Kidney (tissue), 14 donors: ENCODE measurements around the gene SLC48A1. TPM values are rescaled to one million over a fixed set of nuclear protein-coding genes. Genes with fewer than 3 reads are reported as not detected.

Experiments used
- DNase-seq, 5 donors: peaks; one replicate each; pipeline ENCODE4 v3.0.0-alpha.2; 2013 to 2020
- FAIRE-seq: peaks from 2 replicates; lab custom pipeline; 2012; peaks lifted over from hg19 to GRCh38; lab: Jason Lieb, UNC
- H3K27ac ChIP-seq, 2 donors: one replicate each; pipeline ENCODE4 v1.7.0; 2013; ENCODE audit warnings: low read depth in 2 of 2, low read length in 2 of 2, inconsistent platforms in 1 of 2
- H3K27me3 ChIP-seq: one replicate; pipeline ENCODE4 v1.7.1; 2013; ENCODE audit warnings: low read length, inconsistent platforms; ENCODE audit not compliant: control insufficient read depth, insufficient read depth
- H3K36me3 ChIP-seq, 3 donors: one replicate each; pipeline versions ENCODE4 v1.7.0 to v1.7.1; 2013; ENCODE audit warnings: low read length in 3 of 3, control low read depth in 1 of 3, inconsistent platforms in 1 of 3; ENCODE audit not compliant: insufficient read depth in 3 of 3, control insufficient read depth in 2 of 3
- H3K4me1 ChIP-seq, 3 donors: one replicate each; pipeline versions ENCODE4 v1.7.0 to v1.7.1; 2013; ENCODE audit warnings: low read length in 3 of 3, inconsistent platforms in 1 of 3, low read depth in 1 of 3; ENCODE audit not compliant: control insufficient read depth in 2 of 3, insufficient read depth in 2 of 3
- H3K4me3 ChIP-seq, 3 donors: one replicate each; pipeline versions ENCODE4 v1.7.0 to v1.8.1; 2013; ENCODE audit warnings: low read length in 3 of 3, control low read depth in 1 of 3, inconsistent platforms in 1 of 3
- H3K9ac ChIP-seq, 3 donors: one replicate each; pipeline versions ENCODE4 v1.7.0 to v1.7.1; 2013; ENCODE audit warnings: low read length in 3 of 3, control low read depth in 1 of 3, inconsistent platforms in 1 of 3
- H3K9me3 ChIP-seq, 3 donors: one replicate each; pipeline versions ENCODE4 v1.7.0 to v1.7.1; 2013; ENCODE audit warnings: low read length in 3 of 3, control low read depth in 1 of 3, inconsistent platforms in 1 of 3; ENCODE audit not compliant: control insufficient read depth in 2 of 3, insufficient read depth in 1 of 3
- CTCF ChIP-seq: IDR thresholded peaks from 3 replicates; pipeline ENCODE4 v1.5.1; 2012; ENCODE audit warnings: mild to moderate bottlenecking, moderate library complexity, borderline replicate concordance; ENCODE audit not compliant: insufficient read depth; ENCODE audit errors: extremely low read depth
- intact Hi-C: fragments of 100-400 bp; cut with DNase I; formaldehyde crosslinking; loops from one replicate; pipeline ENCODE4 v1.11.1; 2022
- polyA plus RNA-seq: library from polyadenylated mRNA; stranded (reverse); fragments of 350-450 nt; fragmentation: Illumina TruSeq; extraction: RNeasy Lipid Tissue Mini Kit (QIAGEN cat#74804); gene quantifications from one replicate; pipeline ENCODE4 v1.2.3, GENCODE V29; 2014; ENCODE audit warnings: low read depth, low replicate concordance; ENCODE audit not compliant: insufficient read depth
- total RNA-seq: library from RNA; stranded (reverse); fragmentation: NEBNext Ultra II Directional; extraction: Animal tissue kit (Norgen Biotek cat#: 25700); gene quantifications from one replicate; pipeline ENCODE4 v1.2.1, GENCODE V29; 2021
- donor health status: control.
- donor health status: control.
- donor health status: control.
- donor health status: control.
- donor health status: control.
- donor health status: DM: yes; HTN: yes; CAD: no.
- donor health status: Normal renal cell carcinoma (clear cell type).

The SLC48A1 gene
- total and polyA plus RNA-seq, 2 donors from 2014 or later: 56.9 to 69.9 TPM

- Histone ChIP-seq H3K27me3 (no peaks in the 10 kb centered on the region), H3K4me1 (peaks cover 4 to 31% (median 14%) of the 10 kb centered on the region in 3 donors), H3K4me3 (no peak overlapping the region), H3K27ac (no peak overlapping the region), H3K9me3 (no peaks in the 10 kb centered on the region), H3K9ac (no peak overlapping the region), H3K36me3 (peaks cover 0 to 3% (median 0%) of the 10 kb centered on the region in 3 donors)
- intact Hi-C loops: no loop called here
- no peak for DNase-seq
- no peak for FAIRE-seq
- no peak for TF ChIP-seq CTCF
Measured at GRCh38 chr12:47732504-47732903, 40.5 kb upstream of the SLC48A1 start.

- H3K36me3 ChIP-seq: peaks cover 0 to 3% (median under 1%) of the 10 kb centered on the region in 3 donors
- no peaks in the 10 kb centered on the region for H3K9me3 ChIP-seq
- no peak for FAIRE-seq
- DNase-seq: no peak
- no peak overlapping the region for H3K27ac ChIP-seq
- H3K4me1 ChIP-seq: peaks cover 4 to 35% (median 14%) of the 10 kb centered on the region in 3 donors
- H3K9ac ChIP-seq: no peak overlapping the region
- no peak overlapping the region for H3K4me3 ChIP-seq
- H3K27me3 ChIP-seq: no peaks in the 10 kb centered on the region
- intact Hi-C loops: no loop called here
- no peak for TF ChIP-seq CTCF
Measured at GRCh38 chr12:47733142-47733541, 39.9 kb upstream of the SLC48A1 start.

- FAIRE-seq: no peak
- H3K27ac ChIP-seq: no peak overlapping the region
Measured at GRCh38 chr12:47734725-47735480, 38.1 kb upstream of the SLC48A1 start.

More at GRCh38 chr12:47734725-47735480, 38.1 kb upstream of the SLC48A1 start:
- Histone ChIP-seq H3K9ac (peak overlapping the region in 1 of 3 donors; percentile 37), H3K9me3 (no peaks in the 10 kb centered on the region), H3K27me3 (no peaks in the 10 kb centered on the region), H3K4me3 (no peak overlapping the region), H3K4me1 (peaks cover 2 to 38% (median 14%) of the 10 kb centered on the region in 3 donors), H3K36me3 (peaks cover 0 to 12% (median 3%) of the 10 kb centered on the region in 3 donors)
- DNase-seq: peak in 3 of 5 donors; percentile 49 to 86 (median 50)
- intact Hi-C loops: no loop called here
- TF ChIP-seq CTCF: no peak
